HepG2 (cell line): Measurements from ENCODE around the gene TAMALIN. TPM values are rescaled to one million over a fixed set of nuclear protein-coding genes. Genes with fewer than 3 reads are reported as not detected.

Source experiments
- GZF1 ChIP-seq: sonication (generic); formaldehyde crosslinking; IDR thresholded peaks from 2 replicates; pipeline ENCODE4 v1.5.1; 2020; ENCODE audit warnings: mild to moderate bottlenecking, missing genetic modification reagents
- PHF20 ChIP-seq: sonication (generic); formaldehyde crosslinking; IDR thresholded peaks from 2 replicates; pipeline ENCODE4 v1.5.0; 2020; ENCODE audit warnings: mild to moderate bottlenecking, missing genetic modification reagents
- U2AF2 ChIP-seq: fragments of 200-400 bp; formaldehyde crosslinking; IDR thresholded peaks from 2 replicates; pipeline ENCODE4 v1.6.1; 2017; ENCODE audit warnings: low read depth, mild to moderate bottlenecking, low read length
- ZNF124 ChIP-seq: sonication (generic); formaldehyde crosslinking; IDR thresholded peaks from 2 replicates; pipeline ENCODE4 v1.4.0; 2020; ENCODE audit warnings: missing genetic modification reagents
- ZNF143 ChIP-seq: sonication (generic); formaldehyde crosslinking; IDR thresholded peaks from 2 replicates; pipeline ENCODE4 v1.4.0; 2020; ENCODE audit warnings: missing genetic modification reagents
- ZNF263 ChIP-seq: sonication (generic); formaldehyde crosslinking; IDR thresholded peaks from 2 replicates; pipeline ENCODE4 v1.4.0; 2020; ENCODE audit warnings: missing genetic modification reagents
- ZNF569 ChIP-seq: sonication (generic); formaldehyde crosslinking; IDR thresholded peaks from 2 replicates; pipeline ENCODE4 v1.5.0; 2020; ENCODE audit warnings: mild to moderate bottlenecking, missing genetic modification reagents, moderate library complexity, borderline replicate concordance
- ZNF619 ChIP-seq: sonication (generic); formaldehyde crosslinking; IDR thresholded peaks from 2 replicates; pipeline ENCODE4 v1.4.0; 2020; ENCODE audit warnings: mild to moderate bottlenecking, missing genetic modification reagents
- polyA plus RNA-seq, 8 experiments: library from polyadenylated mRNA; depleted of rRNA in 3 of 8; stranded (reverse) in 7 of 8; unstranded in 1 of 8; fragments of >200 nt; fragmentation: Illumina TruSeq in 4 of 8; extraction: Trizol in 4 of 8; gene quantifications; 2 replicates each; pipeline versions ENCODE4 v1.2.1 to v1.2.3, GENCODE V29; 2011 to 2016; ENCODE audit warnings: low read depth in 4 of 8, missing spikeins in 1 of 8, mixed read lengths in 1 of 8; ENCODE audit not compliant: insufficient read depth in 1 of 8
- total RNA-seq, 5 experiments: library from RNA; depleted of rRNA; stranded (reverse); fragments of >200 nt; fragmentation: Illumina TruSeq; extraction: Trizol; gene quantifications; 2 replicates each; pipeline ENCODE4 v1.2.3, GENCODE V29; 2016; ENCODE audit warnings: low read depth in 1 of 5
- TF ChIP-seq, protein P1 (sequence below): IDR thresholded peaks from 2 replicates; pipeline ENCODE4 v1.6.1; 2012; ENCODE audit warnings: low read depth, low read length, improper control_type of control experiment
- TF ChIP-seq, protein P2 (sequence below): sonication (generic); formaldehyde crosslinking; conservative IDR thresholded peaks from 2 replicates; pipeline ENCODE4 v1.8.0; 2022; ENCODE audit warnings: low read depth, missing genetic modification reagents
- TF ChIP-seq, protein P3 (sequence below): sonication (generic); formaldehyde crosslinking; IDR thresholded peaks from 2 replicates; pipeline ENCODE4 v1.5.1; 2020; ENCODE audit warnings: missing genetic modification reagents, mild to moderate bottlenecking, borderline replicate concordance
- TF ChIP-seq, protein P4 (sequence below): sonication (generic); formaldehyde crosslinking; IDR thresholded peaks from 2 replicates; pipeline ENCODE4 v1.4.0; 2020; ENCODE audit warnings: mild to moderate bottlenecking, missing genetic modification reagents

Gene TAMALIN
- total and polyA plus RNA-seq, 2 of the 13 experiments (the other 11 are each of a cell fraction or from before 2014, with no cell fraction given) = 2.9 to 10.9 TPM

DNA sequence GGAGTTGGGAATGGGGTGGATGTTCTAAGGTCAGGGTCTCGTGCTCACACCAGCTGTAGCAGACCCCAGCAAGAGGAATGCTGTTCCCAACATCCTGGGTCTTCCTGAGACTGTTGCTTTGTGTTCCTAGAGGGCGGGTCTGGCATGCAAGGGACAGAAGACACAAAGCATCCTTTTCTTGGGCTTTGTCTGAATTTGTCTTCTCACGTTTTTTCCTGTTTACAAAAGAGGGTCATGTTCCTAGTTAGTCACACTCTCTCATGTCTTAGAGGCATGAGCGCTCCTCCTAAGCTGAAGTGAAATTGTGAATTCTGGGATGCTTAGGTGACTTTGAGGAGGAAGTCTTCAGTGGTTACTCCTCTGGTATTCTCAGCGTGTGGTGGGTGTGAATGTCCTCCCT, 9.6 kb upstream of the TAMALIN start (continued):
- TF ChIP-seq ZNF124 (CRISPR knock-in tag) = no peak
- TF ChIP-seq, protein P1, sequence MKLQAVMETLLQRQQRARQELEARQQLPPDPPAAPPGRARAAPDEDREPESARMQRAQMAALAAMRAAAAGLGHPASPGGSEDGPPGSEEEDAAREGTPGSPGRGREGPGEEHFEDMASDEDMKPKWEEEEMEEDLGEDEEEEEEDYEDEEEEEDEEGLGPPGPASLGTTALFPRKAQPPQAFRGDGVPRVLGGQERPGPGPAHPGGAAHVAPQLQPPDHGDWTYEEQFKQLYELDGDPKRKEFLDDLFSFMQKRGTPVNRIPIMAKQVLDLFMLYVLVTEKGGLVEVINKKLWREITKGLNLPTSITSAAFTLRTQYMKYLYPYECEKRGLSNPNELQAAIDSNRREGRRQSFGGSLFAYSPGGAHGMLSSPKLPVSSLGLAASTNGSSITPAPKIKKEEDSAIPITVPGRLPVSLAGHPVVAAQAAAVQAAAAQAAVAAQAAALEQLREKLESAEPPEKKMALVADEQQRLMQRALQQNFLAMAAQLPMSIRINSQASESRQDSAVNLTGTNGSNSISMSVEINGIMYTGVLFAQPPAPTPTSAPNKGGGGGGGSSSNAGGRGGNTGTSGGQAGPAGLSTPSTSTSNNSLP = no peak
- TF ChIP-seq ZNF619 = no peak
- no peak for TF ChIP-seq U2AF2
- TF ChIP-seq, protein P2, sequence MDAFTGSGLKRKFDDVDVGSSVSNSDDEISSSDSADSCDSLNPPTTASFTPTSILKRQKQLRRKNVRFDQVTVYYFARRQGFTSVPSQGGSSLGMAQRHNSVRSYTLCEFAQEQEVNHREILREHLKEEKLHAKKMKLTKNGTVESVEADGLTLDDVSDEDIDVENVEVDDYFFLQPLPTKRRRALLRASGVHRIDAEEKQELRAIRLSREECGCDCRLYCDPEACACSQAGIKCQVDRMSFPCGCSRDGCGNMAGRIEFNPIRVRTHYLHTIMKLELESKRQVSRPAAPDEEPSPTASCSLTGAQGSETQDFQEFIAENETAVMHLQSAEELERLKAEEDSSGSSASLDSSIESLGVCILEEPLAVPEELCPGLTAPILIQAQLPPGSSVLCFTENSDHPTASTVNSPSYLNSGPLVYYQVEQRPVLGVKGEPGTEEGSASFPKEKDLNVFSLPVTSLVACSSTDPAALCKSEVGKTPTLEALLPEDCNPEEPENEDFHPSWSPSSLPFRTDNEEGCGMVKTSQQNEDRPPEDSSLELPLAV (CRISPR knock-in tag) = no peak
- TF ChIP-seq, protein P3, sequence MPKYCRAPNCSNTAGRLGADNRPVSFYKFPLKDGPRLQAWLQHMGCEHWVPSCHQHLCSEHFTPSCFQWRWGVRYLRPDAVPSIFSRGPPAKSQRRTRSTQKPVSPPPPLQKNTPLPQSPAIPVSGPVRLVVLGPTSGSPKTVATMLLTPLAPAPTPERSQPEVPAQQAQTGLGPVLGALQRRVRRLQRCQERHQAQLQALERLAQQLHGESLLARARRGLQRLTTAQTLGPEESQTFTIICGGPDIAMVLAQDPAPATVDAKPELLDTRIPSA (CRISPR knock-in tag) = no peak
- no peak for TF ChIP-seq ZNF263 (CRISPR knock-in tag)
- TF ChIP-seq ZNF143 = no peak
- TF ChIP-seq, protein P4, sequence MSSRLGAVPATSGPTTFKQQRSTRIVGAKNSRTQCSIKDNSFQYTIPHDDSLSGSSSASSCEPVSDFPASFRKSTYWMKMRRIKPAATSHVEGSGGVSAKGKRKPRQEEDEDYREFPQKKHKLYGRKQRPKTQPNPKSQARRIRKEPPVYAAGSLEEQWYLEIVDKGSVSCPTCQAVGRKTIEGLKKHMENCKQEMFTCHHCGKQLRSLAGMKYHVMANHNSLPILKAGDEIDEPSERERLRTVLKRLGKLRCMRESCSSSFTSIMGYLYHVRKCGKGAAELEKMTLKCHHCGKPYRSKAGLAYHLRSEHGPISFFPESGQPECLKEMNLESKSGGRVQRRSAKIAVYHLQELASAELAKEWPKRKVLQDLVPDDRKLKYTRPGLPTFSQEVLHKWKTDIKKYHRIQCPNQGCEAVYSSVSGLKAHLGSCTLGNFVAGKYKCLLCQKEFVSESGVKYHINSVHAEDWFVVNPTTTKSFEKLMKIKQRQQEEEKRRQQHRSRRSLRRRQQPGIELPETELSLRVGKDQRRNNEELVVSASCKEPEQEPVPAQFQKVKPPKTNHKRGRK (CRISPR knock-in tag) = no peak
- TF ChIP-seq ZNF569 = no peak
- no peak for TF ChIP-seq PHF20 (CRISPR knock-in tag)
- TF ChIP-seq GZF1 = no peak
